SJCRH30 (cell line): Measurements from ENCODE around the gene GCN1. TPM values are rescaled to one million over a fixed set of nuclear protein-coding genes. Genes with fewer than 3 reads are reported as not detected.

Experiments
- DNase-seq, 2 experiments: peaks; one replicate each; pipeline ENCODE4 v3.0.0-alpha.2; 2015 to 2020
- H3K27ac ChIP-seq: fragments of 250-450 bp; sonication (Bioruptor Pico); 2 replicates; pipeline ENCODE4 v1.5.1; 2020; ENCODE audit warnings: mild to moderate bottlenecking, moderate library complexity
- H3K27me3 ChIP-seq: fragments of 250-450 bp; sonication (Bioruptor Pico); 2 replicates; pipeline ENCODE4 v1.5.1; 2020; ENCODE audit warnings: mild to moderate bottlenecking, moderate library complexity
- H3K36me3 ChIP-seq: fragments of 250-450 bp; sonication (Bioruptor Pico); 2 replicates; pipeline ENCODE4 v1.5.1; 2020; ENCODE audit warnings: mild to moderate bottlenecking, moderate library complexity
- H3K4me1 ChIP-seq: fragments of 250-450 bp; sonication (Bioruptor Pico); 2 replicates; pipeline ENCODE4 v1.5.1; 2020; ENCODE audit warnings: mild to moderate bottlenecking, moderate library complexity
- H3K4me3 ChIP-seq: fragments of 250-450 bp; sonication (Bioruptor Pico); 2 replicates; pipeline ENCODE4 v1.5.1; 2020; ENCODE audit warnings: mild to moderate bottlenecking, moderate library complexity
- H3K9me3 ChIP-seq: fragments of 250-450 bp; sonication (Bioruptor Pico); replicated peaks from 2 replicates; pipeline ENCODE4 v1.5.1; 2020; ENCODE audit warnings: mild to moderate bottlenecking, moderate library complexity
- total RNA-seq: library from RNA; depleted of rRNA; stranded (reverse); fragments of >200 nt; shearing (Covaris generic); gene quantifications from 2 replicates; pipeline ENCODE4 v1.2.3, GENCODE V29; 2014

Gene GCN1
- total RNA-seq, 1 experiment from 2014 or later = 61.9 TPM

DNA sequence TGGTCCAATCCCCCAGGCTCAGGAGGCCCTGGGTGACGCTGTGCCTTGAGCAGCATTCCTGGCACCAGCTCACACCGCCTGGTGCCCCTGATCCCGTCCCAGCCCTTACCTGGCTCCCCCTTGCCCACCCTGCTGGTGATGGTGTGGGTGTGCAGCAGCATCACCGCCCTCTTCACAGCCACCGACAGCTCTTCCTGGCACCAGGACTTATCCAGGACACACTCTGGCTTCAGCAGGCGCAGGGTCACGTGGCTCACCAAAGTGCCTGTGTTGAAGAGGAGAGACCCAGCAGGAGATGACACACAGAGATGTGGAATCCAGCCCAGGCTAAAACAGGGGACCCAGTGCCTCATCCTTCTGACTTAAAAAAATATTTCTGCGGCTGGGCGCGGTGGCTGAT is 36.2 kb downstream of the GCN1 start:
- Histone ChIP-seq H3K4me3 (no peak overlapping the region), H3K36me3 (peaks cover 77% of the 10 kb centered on the region), H3K4me1 (no peaks in the 10 kb centered on the region), H3K27ac (no peak overlapping the region), H3K27me3 (no peaks in the 10 kb centered on the region), H3K9me3 (no peaks in the 10 kb centered on the region)
- no peak for DNase-seq

GRCh38 chr12:120157678-120158077 is 36.8 kb downstream of the GCN1 start:
- no peaks in the 10 kb centered on the region for H3K27me3 ChIP-seq
- H3K4me3 ChIP-seq = no peak overlapping the region
- DNase-seq = no peak
- H3K9me3 ChIP-seq = no peaks in the 10 kb centered on the region
- no peaks in the 10 kb centered on the region for H3K4me1 ChIP-seq
- peaks cover 82% of the 10 kb centered on the region for H3K36me3 ChIP-seq
- H3K27ac ChIP-seq = no peak overlapping the region

DNA sequence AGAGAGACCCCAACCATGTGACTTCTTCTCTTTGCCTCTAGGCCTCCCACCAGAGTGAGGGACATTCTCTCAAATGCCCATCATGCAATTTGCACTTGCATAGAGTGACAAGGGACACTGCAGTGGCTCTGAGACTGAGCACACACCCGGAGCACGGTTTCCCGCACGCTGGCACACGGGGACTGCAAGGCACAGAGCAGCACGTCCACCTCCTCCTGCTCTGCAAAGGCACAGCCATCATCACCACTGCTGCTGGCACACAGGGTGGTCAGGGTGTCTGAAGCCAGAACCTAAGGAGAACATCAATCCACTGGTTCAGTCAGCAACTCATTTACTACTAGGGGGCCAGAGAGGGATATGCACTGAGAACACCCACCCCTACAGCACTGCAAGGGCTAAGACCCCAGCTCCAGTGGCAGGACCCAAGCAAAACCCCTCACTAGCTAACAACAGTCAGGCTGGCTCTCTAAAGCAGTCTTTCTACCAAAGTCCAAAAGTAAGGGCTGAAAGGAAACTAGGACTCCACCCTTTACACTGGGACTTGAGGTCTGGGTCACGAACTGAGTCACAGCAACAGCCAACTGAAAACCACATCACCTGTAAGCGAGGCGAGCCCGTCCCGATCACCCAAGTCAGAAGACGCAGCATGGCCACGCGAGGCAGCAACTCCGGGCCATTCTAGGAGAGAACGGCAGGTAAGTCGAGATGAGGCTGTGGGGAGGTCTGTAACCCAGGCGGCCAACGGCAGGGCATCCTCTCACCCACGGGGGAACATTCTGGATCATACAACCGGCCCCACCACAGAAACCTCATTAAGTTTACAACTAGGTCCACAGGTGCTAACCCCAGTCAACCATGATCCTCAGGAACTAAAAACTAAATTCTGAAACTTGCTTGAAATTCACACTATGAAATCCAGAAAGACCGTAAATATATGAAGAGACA is 37.9 kb downstream of the GCN1 start:
- peaks cover 77% of the 10 kb centered on the region for H3K36me3 ChIP-seq
- H3K4me1 ChIP-seq = no peaks in the 10 kb centered on the region
- no peak for DNase-seq
- no peak overlapping the region for H3K4me3 ChIP-seq
- no peak overlapping the region for H3K27ac ChIP-seq
- H3K9me3 ChIP-seq = no peaks in the 10 kb centered on the region
- H3K27me3 ChIP-seq = no peaks in the 10 kb centered on the region

DNA sequence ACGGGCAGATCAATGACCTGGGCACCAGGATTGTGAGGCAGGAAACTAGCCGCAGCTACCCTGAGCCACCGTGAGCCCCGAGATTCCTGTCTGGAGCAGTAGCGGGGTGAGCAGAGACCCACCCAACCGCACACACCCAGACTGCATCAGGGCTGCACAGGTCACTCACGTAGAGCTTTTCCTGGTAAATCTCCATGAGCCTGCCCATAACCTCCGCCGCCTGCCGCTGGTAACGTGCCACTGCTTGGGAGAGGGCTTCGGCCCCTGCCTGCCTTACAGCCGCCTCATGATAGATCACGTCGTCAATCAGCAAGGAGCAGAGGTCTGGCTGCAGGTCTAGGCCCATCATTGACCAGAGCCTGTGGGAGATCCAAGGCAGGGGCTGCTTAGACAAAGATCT is 39.4 kb downstream of the GCN1 start:
- peaks cover 65% of the 10 kb centered on the region for H3K36me3 ChIP-seq
- no peaks in the 10 kb centered on the region for H3K9me3 ChIP-seq
- H3K4me3 ChIP-seq = no peak overlapping the region
- H3K27ac ChIP-seq = no peak overlapping the region
- DNase-seq = no peak
- no peaks in the 10 kb centered on the region for H3K27me3 ChIP-seq
- no peaks in the 10 kb centered on the region for H3K4me1 ChIP-seq

GRCh38 chr12:120150919-120151525 is 43.5 kb downstream of the GCN1 start:
- Histone ChIP-seq H3K9me3 (no peaks in the 10 kb centered on the region), H3K4me1 (no peaks in the 10 kb centered on the region), H3K27me3 (no peaks in the 10 kb centered on the region), H3K36me3 (peaks cover 64% of the 10 kb centered on the region), H3K4me3 (no peak overlapping the region), H3K27ac (no peak overlapping the region)
- no peak for DNase-seq

DNA sequence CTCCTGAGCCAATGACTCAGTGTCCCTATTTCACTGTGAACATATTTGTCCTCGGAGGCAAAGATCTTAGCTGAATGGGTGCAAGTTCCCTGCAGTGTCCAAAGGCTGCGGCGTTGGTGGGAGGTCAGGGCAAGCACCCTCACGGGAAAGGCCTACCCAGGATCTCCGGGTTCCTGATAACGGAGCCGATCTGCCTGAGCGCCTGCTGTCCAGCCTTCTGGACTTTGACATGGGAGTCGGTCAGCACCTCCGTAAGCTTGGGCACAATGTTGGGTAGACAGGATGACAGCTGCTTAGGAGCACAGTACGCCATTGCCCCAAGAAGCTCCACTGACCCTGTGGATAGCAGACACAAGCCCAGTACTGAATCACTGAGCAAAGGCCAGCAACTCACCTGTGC is 46.5 kb downstream of the GCN1 start:
- Histone ChIP-seq H3K36me3 (peaks cover 53% of the 10 kb centered on the region), H3K4me3 (no peak overlapping the region), H3K4me1 (no peaks in the 10 kb centered on the region), H3K27me3 (no peaks in the 10 kb centered on the region), H3K9me3 (no peaks in the 10 kb centered on the region), H3K27ac (no peak overlapping the region)
- no peak for DNase-seq

DNA sequence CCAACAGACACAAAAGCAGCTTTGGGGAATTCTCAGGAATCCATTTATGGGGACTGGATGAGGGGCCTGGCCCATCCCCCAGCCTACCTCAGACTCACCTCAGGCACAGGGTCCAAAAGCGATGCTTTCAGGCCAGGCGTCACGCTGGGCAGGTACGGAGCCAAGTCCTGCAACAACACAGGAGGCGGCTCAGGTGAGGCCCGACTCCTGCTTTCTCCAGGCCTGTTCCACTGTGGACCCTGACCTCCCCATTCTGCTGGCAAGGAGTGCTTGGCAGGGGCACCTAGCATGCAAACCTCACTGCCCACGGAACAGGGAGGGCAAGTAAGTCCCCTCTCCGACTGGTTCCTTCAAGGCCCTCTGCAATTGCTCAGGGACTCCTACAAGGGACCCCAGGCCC is 49.4 kb downstream of the GCN1 start:
- no peaks in the 10 kb centered on the region for H3K4me1 ChIP-seq
- H3K27ac ChIP-seq = no peak overlapping the region
- H3K27me3 ChIP-seq = no peaks in the 10 kb centered on the region
- H3K36me3 ChIP-seq = peaks cover 68% of the 10 kb centered on the region
- no peak overlapping the region for H3K4me3 ChIP-seq
- no peak for DNase-seq
- H3K9me3 ChIP-seq = no peaks in the 10 kb centered on the region

DNA sequence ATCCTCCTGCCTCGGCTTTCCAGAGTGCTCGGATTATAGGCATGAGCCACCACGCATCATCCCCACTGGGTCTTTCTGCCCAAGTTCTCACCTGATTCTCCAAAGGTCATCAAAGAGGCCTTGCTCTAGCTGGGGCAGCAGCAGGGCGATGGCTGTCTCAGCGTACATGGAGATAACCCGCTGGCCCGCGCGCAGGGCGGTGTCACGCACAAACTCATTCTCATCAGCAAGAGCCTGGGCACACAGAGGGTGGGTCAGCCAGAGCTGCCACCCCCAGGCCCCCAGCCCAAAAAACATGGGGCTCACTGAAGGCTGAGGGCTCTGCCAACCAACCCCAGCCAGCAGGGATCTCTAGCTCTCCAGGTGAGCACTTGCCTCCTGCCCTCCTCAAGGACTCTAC is 50.3 kb downstream of the GCN1 start:
- Histone ChIP-seq H3K4me1 (no peaks in the 10 kb centered on the region), H3K36me3 (peaks cover 64% of the 10 kb centered on the region), H3K27ac (no peak overlapping the region), H3K4me3 (no peak overlapping the region), H3K27me3 (no peaks in the 10 kb centered on the region), H3K9me3 (no peaks in the 10 kb centered on the region)
- DNase-seq = no peak

- H3K27ac ChIP-seq = no peak overlapping the region
- H3K27me3 ChIP-seq = no peaks in the 10 kb centered on the region
- no peaks in the 10 kb centered on the region for H3K9me3 ChIP-seq
- peaks cover 68% of the 10 kb centered on the region for H3K36me3 ChIP-seq
- no peak overlapping the region for H3K4me3 ChIP-seq
- no peak for DNase-seq
- no peaks in the 10 kb centered on the region for H3K4me1 ChIP-seq
Measured at GRCh38 chr12:120142231-120142877, 52.2 kb downstream of the GCN1 start.

DNA sequence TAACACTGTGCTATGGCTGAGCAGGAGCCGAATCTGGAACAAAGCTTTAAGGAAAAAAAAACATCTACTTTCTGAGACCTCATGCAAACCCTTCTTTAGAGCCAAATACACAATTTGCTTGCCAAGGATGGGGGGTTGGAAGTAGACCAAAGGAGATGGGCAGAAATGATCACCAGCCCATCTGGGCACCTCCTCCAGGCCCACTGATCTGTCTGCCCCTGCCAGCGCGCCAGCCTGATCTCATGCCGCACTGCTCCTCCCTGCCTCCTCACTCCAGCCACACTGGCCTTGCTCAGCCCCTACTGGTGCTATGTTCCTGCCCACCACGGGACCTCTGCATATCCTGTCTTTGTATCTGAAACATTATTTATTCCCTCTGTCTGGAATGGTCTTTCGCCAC is 53.2 kb downstream of the GCN1 start:
- Histone ChIP-seq H3K27me3 (no peaks in the 10 kb centered on the region), H3K4me3 (no peak overlapping the region), H3K36me3 (peaks cover 67% of the 10 kb centered on the region), H3K27ac (no peak overlapping the region), H3K9me3 (no peaks in the 10 kb centered on the region), H3K4me1 (no peaks in the 10 kb centered on the region)
- DNase-seq = no peak

- Histone ChIP-seq H3K27ac (no peak overlapping the region), H3K27me3 (no peaks in the 10 kb centered on the region), H3K4me3 (no peak overlapping the region), H3K36me3 (peaks cover 68% of the 10 kb centered on the region), H3K4me1 (no peaks in the 10 kb centered on the region), H3K9me3 (no peaks in the 10 kb centered on the region)
- no peak for DNase-seq
Measured at GRCh38 chr12:120140603-120141002, 53.9 kb downstream of the GCN1 start.

DNA sequence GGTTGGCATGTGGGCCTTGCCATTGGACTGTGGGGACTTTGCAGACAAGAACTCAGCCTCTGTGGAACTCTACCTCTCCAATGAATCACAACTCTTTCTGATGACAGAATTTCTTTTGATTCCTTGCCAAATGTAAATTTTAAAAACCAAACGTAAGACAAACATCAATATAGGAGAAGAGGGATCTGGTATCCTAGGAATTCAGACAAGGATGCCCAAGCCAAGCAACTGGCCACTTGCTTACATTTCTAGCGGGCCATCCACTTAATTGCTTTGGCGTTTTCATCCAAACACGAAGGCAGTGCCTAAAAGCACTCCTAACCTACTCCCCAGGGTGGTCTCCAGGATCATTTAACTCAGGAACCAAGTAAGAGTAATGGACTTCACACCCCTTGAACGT is 54.6 kb downstream of the GCN1 start:
- Histone ChIP-seq H3K4me3 (no peak overlapping the region), H3K27ac (no peak overlapping the region), H3K36me3 (peaks cover 70% of the 10 kb centered on the region)

DNA sequence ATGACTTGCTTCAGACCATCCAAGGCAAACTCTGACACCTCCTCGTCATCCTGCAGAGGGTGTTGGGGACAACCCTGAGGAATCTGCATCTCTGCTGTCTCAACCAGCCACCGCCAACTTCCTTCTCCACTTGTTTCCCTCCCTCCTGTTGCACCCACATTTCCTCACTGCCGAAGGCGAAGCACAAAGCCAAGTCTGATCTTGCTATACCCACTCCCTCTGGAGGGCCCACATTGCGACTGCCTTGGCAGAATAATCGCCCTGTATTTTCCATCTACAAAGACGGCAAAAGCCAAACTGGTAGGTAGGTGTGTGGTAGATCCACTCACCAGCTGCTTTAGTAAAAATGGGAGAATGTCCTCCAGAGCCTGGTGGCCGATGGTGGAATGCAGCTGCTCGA is 56.1 kb downstream of the GCN1 start:
- Histone ChIP-seq H3K4me3 (no peak overlapping the region), H3K27me3 (no peaks in the 10 kb centered on the region), H3K9me3 (no peaks in the 10 kb centered on the region), H3K36me3 (peaks cover 73% of the 10 kb centered on the region), H3K27ac (no peak overlapping the region), H3K4me1 (no peaks in the 10 kb centered on the region)
- DNase-seq = no peak

More for the DNA sequence above, 54.6 kb downstream of the GCN1 start:
- H3K27me3 ChIP-seq = no peaks in the 10 kb centered on the region
- no peak for DNase-seq
- no peaks in the 10 kb centered on the region for H3K9me3 ChIP-seq
- H3K4me1 ChIP-seq = no peaks in the 10 kb centered on the region

DNA sequence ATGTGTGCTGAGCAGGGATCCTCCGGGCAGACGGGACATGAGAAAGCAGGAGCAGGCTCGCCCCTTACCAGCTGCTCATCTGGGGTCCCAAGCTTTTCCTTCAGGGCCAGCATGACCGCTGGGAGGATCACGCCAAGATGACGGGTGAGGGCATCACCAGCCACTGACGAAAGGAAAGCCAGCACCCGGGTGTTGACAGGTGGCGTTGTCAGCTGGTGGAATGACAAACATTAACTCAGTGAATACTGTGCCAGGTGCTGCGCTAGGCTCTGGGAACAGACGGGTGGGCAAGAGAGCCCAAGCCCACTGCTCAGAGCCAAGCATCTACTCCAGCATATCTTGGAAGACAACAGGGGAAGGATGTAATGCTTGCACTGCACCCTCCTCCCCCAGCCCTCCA is 56.7 kb downstream of the GCN1 start:
- Histone ChIP-seq H3K27me3 (no peaks in the 10 kb centered on the region), H3K36me3 (peaks cover 76% of the 10 kb centered on the region), H3K27ac (no peak overlapping the region), H3K4me3 (no peak overlapping the region), H3K4me1 (no peaks in the 10 kb centered on the region), H3K9me3 (no peaks in the 10 kb centered on the region)
- DNase-seq = no peak

DNA sequence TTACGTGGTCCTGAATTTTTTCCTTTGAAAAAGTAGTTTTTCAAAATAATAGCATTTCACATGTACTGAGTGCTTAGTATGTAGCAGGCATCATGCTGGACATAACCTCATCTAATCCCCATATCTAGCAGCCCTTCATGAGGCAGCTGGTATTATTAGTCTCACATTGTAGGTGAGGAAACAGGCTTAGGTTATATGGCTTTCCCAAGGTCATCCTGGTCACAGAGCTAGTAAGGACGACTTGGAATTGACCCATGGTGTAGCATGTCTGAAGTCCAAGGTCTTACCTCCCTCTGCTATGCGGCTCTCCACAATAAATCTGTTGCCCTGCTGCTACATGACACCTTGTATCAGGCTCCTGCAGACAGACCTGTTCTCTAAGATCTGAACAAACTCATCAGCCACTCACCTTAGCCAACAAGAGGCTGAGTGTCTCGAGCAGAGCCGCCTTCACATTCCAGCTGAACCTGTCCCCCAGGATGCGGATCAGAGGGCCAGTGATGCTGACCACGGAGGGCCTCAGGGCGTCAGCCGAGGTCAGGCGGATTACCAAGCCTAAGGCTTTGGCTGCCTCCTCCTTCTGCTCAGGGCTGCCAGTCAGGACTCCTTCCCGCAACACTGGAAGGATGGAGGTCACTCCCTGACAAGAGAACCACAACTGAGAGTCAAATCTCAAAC is 58.3 kb downstream of the GCN1 start:
- H3K27me3 ChIP-seq = no peaks in the 10 kb centered on the region
- no peak for DNase-seq
- H3K9me3 ChIP-seq = no peaks in the 10 kb centered on the region
- peaks cover 64% of the 10 kb centered on the region for H3K36me3 ChIP-seq
- no peak overlapping the region for H3K4me3 ChIP-seq
- no peaks in the 10 kb centered on the region for H3K4me1 ChIP-seq
- no peak overlapping the region for H3K27ac ChIP-seq
